IMR-90 (cell line): ENCODE data around the gene GFRA4. TPM values are rescaled to one million over a fixed set of nuclear protein-coding genes. Genes with fewer than 3 reads are reported as not detected.

Experiments
- ATAC-seq: fragments of 200-7000 bp; cut with Tn5 transposase; 2 replicates; pipeline ENCODE4 v1.9.1; 2020; ENCODE audit warnings: low read depth, mild to moderate bottlenecking, moderate library complexity
- BruUV-seq: library from RNA; stranded (reverse); fragments of 400-500 nt; replicated peaks from 2 replicates; lab custom pipeline; 2021; lab: Mats Ljungman, UMichigan
- CTCF ChIA-PET: fragments of 300-600 bp; formaldehyde crosslinking; extraction: SDS; loops from one replicate; lab custom pipeline; 2021; ENCODE audit warnings: antibody characterized with exemption; lab: Yijun Ruan, JAX
- POLR2A ChIA-PET: fragments of 300-600 bp; sonication (Branson Sonifier 250); formaldehyde crosslinking; loops from one replicate; lab custom pipeline; 2022; ENCODE audit warnings: antibody characterized with exemption; ENCODE audit not compliant: unreplicated experiment; lab: Charles Lee
- DNase-seq: peaks from one replicate; pipeline ENCODE4 v3.0.0; 2013
- H2AFZ ChIP-seq: replicated peaks from 2 replicates; pipeline ENCODE3; 2013; ENCODE audit warnings: low read length, mild to moderate bottlenecking; ENCODE audit not compliant: poor library complexity
- H2AK5ac ChIP-seq: 2 replicates; pipeline ENCODE4 v1.6.1; 2013; ENCODE audit warnings: low read depth, low read length, inconsistent platforms
- H2AK9ac ChIP-seq: replicated peaks from 2 replicates; pipeline ENCODE3; 2013; ENCODE audit warnings: mild to moderate bottlenecking, low read depth, low read length, moderate library complexity; ENCODE audit not compliant: poor library complexity
- H2BK120ac ChIP-seq: 2 replicates; pipeline ENCODE4 v1.6.1; 2013; ENCODE audit warnings: low read depth, low read length, inconsistent platforms
- H2BK15ac ChIP-seq: 3 replicates; pipeline ENCODE4 v1.6.1; 2013; ENCODE audit warnings: low read depth, low read length, inconsistent platforms
- H2BK20ac ChIP-seq: 2 replicates; pipeline ENCODE4 v1.6.1; 2013; ENCODE audit warnings: low read depth, mild to moderate bottlenecking, inconsistent platforms, low read length, moderate library complexity
- H2BK5ac ChIP-seq: 2 replicates; pipeline ENCODE4 v1.6.1; 2013; ENCODE audit warnings: mild to moderate bottlenecking, low read depth, low read length, inconsistent platforms; ENCODE audit not compliant: poor library complexity, severe bottlenecking
- H3K14ac ChIP-seq: replicated peaks from 2 replicates; pipeline ENCODE4 v1.6.1; 2013; ENCODE audit warnings: low read depth, low read length, inconsistent platforms
- H3K18ac ChIP-seq: 2 replicates; pipeline ENCODE4 v1.6.1; 2013; ENCODE audit warnings: low read depth, low read length, control low read depth
- H3K23ac ChIP-seq: 2 replicates; pipeline ENCODE4 v1.6.1; 2013; ENCODE audit warnings: low read depth, low read length, inconsistent platforms
- H3K27ac ChIP-seq: 2 replicates; pipeline ENCODE4 v1.5.1; 2013; ENCODE audit warnings: mild to moderate bottlenecking, control low read depth, low read length; ENCODE audit not compliant: insufficient read depth
- H3K27me3 ChIP-seq: 2 replicates; pipeline ENCODE4 v1.6.1; 2013; ENCODE audit warnings: low read length; ENCODE audit not compliant: control insufficient read depth, insufficient read depth
- H3K36me3 ChIP-seq: 2 replicates; pipeline ENCODE4 v1.6.1; 2013; ENCODE audit warnings: low read length, mixed read lengths; ENCODE audit not compliant: control insufficient read depth, insufficient read depth
- H3K4ac ChIP-seq: 2 replicates; pipeline ENCODE4 v1.6.1; 2013; ENCODE audit warnings: low read depth, low read length, inconsistent platforms
- H3K4me1 ChIP-seq: 2 replicates; pipeline ENCODE4 v1.6.1; 2013; ENCODE audit warnings: low read length, mixed read lengths; ENCODE audit not compliant: control insufficient read depth, insufficient read depth
- H3K4me2 ChIP-seq: 2 replicates; pipeline ENCODE4 v1.6.1; 2013; ENCODE audit warnings: low read depth, mild to moderate bottlenecking, control low read depth, low read length, moderate library complexity
- H3K4me3 ChIP-seq: 2 replicates; pipeline ENCODE4 v1.5.1; 2013; ENCODE audit warnings: low read depth, mild to moderate bottlenecking, control low read depth, low read length, moderate library complexity; ENCODE audit not compliant: insufficient read depth
- H3K56ac ChIP-seq: 2 replicates; pipeline ENCODE4 v1.6.1; 2013; ENCODE audit warnings: low read length, inconsistent platforms; ENCODE audit not compliant: insufficient read depth; ENCODE audit errors: extremely low read depth
- H3K79me1 ChIP-seq, 2 experiments: 2 replicates each; pipeline ENCODE4 v1.6.1; 2013; ENCODE audit warnings: low read length in 2 of 2, inconsistent platforms in 1 of 2, low read depth in 1 of 2
- H3K9ac ChIP-seq: 2 replicates; pipeline ENCODE4 v1.6.1; 2013; ENCODE audit warnings: low read depth, low read length, control low read depth
- H3K9me1 ChIP-seq: 2 replicates; pipeline ENCODE4 v1.6.1; 2013; ENCODE audit warnings: low read length, inconsistent platforms; ENCODE audit not compliant: insufficient read depth
- H3K9me3 ChIP-seq: 2 replicates; pipeline ENCODE4 v1.6.1; 2013; ENCODE audit warnings: low read length; ENCODE audit not compliant: control insufficient read depth, insufficient read depth
- H4K20me1 ChIP-seq: 2 replicates; pipeline ENCODE4 v1.6.1; 2013; ENCODE audit warnings: low read length, inconsistent platforms; ENCODE audit not compliant: insufficient read depth
- H4K5ac ChIP-seq: 2 replicates; pipeline ENCODE4 v1.6.1; 2013; ENCODE audit warnings: mild to moderate bottlenecking, low read depth, low read length, control low read depth
- H4K8ac ChIP-seq, 2 experiments: 2 replicates each; pipeline ENCODE4 v1.6.1; 2013; ENCODE audit warnings: low read depth in 2 of 2, low read length in 2 of 2, control low read depth in 1 of 2, inconsistent platforms in 1 of 2
- H4K91ac ChIP-seq: 2 replicates; pipeline ENCODE4 v1.6.1; 2013; ENCODE audit warnings: low read depth, low read length, inconsistent platforms; ENCODE audit not compliant: insufficient read depth
- CEBPB ChIP-seq: IDR thresholded peaks from 2 replicates; pipeline ENCODE4 v1.6.1; 2012; ENCODE audit warnings: low read depth, low read length, improper control_type of control experiment
- CHD1 ChIP-seq: IDR thresholded peaks from 2 replicates; pipeline ENCODE4 v1.6.1; 2012; ENCODE audit warnings: low read depth, low read length, improper control_type of control experiment
- CTCF ChIP-seq: conservative IDR thresholded peaks from 2 replicates; pipeline ENCODE4 v1.5.1; 2012; ENCODE audit warnings: mild to moderate bottlenecking, low read depth, low read length, improper control_type of control experiment
- ELK1 ChIP-seq: fragments of 150-350 bp; IDR thresholded peaks from 2 replicates; pipeline ENCODE4 v1.6.1; 2016; ENCODE audit warnings: low read depth, mild to moderate bottlenecking, low read length, moderate library complexity, borderline replicate concordance
- FOS ChIP-seq: fragments of 150-350 bp; IDR thresholded peaks from 2 replicates; pipeline ENCODE4 v1.6.1; 2016; ENCODE audit warnings: low read depth, low read length
- MAFK ChIP-seq: IDR thresholded peaks from 2 replicates; pipeline ENCODE4 v1.6.1; 2012; ENCODE audit warnings: low read depth, low read length, improper control_type of control experiment
- MAZ ChIP-seq: IDR thresholded peaks from 2 replicates; pipeline ENCODE4 v1.6.1; 2012; ENCODE audit warnings: low read depth, mild to moderate bottlenecking, low read length, improper control_type of control experiment, moderate library complexity, borderline replicate concordance
- MXI1 ChIP-seq: IDR thresholded peaks from 2 replicates; pipeline ENCODE4 v1.6.1; 2012; ENCODE audit warnings: low read depth, mild to moderate bottlenecking, low read length, moderate library complexity, borderline replicate concordance
- POLR2A ChIP-seq: IDR thresholded peaks from 2 replicates; pipeline ENCODE4 v1.6.1; 2012; ENCODE audit warnings: mild to moderate bottlenecking, low read depth, low read length
- RAD21 ChIP-seq: IDR thresholded peaks from 2 replicates; pipeline ENCODE4 v1.6.1; 2012; ENCODE audit warnings: low read length, improper control_type of control experiment
- RCOR1 ChIP-seq: IDR thresholded peaks from 2 replicates; pipeline ENCODE4 v1.6.1; 2012; ENCODE audit warnings: mild to moderate bottlenecking, low read length, improper control_type of control experiment; ENCODE audit not compliant: insufficient replicate concordance
- RFX5 ChIP-seq: IDR thresholded peaks from 2 replicates; pipeline ENCODE4 v1.8.0; 2012; ENCODE audit warnings: low read depth, mild to moderate bottlenecking, low read length, moderate library complexity
- USF2 ChIP-seq: fragments of 150-350 bp; IDR thresholded peaks from 2 replicates; pipeline ENCODE4 v1.6.1; 2017; ENCODE audit warnings: mild to moderate bottlenecking, antibody characterized with exemption, low read length, low read depth
- WGBS, 2 experiments: methylation state at CpG; one replicate each; pipeline versions ENCODE4 v1.1.5 to v1.1.7; 2013; ENCODE audit warnings: missing lambda C conversion rate in 2 of 2; ENCODE audit not compliant: insufficient read length in 1 of 2; ENCODE audit errors: extremely low coverage in 2 of 2; 5-methylcytosine and 5-hydroxymethylcytosine counted together
- dilution Hi-C: fragments of 300-500 bp; cut with HindIII; formaldehyde crosslinking; loops from one replicate; pipeline ENCODE4 v1.14.3; 2018; ENCODE audit warnings: low sequenced_read_pairs; ENCODE audit not compliant: unreplicated experiment
- in situ Hi-C: fragments of 300-500 bp; cut with MboI; formaldehyde crosslinking; loops from 3 replicates; pipeline ENCODE4 v1.14.3; 2019; ENCODE audit warnings: low sequenced_read_pairs, inconsistent platforms, mixed read lengths
- intact Hi-C: fragments of 100-400 bp; cut with micrococcal nuclease; formaldehyde crosslinking; loops from 2 replicates; pipeline ENCODE4 v1.10.0; 2022
- polyA plus RNA-seq, 3 experiments: library from polyadenylated mRNA; depleted of rRNA; stranded (reverse); fragments of >200 nt; gene quantifications; 2 replicates each; pipeline ENCODE4 v1.2.3, GENCODE V29; 2012; ENCODE audit warnings: low replicate concordance in 1 of 3
- total RNA-seq: library from RNA; depleted of rRNA; stranded (reverse); fragments of >200 nt; gene quantifications from 2 replicates; pipeline ENCODE4 v1.2.3, GENCODE V29; 2012

The GFRA4 gene
- total and polyA plus RNA-seq, 2 of the 4 experiments (the other 2 are of a cell fraction): not detected

DNA sequence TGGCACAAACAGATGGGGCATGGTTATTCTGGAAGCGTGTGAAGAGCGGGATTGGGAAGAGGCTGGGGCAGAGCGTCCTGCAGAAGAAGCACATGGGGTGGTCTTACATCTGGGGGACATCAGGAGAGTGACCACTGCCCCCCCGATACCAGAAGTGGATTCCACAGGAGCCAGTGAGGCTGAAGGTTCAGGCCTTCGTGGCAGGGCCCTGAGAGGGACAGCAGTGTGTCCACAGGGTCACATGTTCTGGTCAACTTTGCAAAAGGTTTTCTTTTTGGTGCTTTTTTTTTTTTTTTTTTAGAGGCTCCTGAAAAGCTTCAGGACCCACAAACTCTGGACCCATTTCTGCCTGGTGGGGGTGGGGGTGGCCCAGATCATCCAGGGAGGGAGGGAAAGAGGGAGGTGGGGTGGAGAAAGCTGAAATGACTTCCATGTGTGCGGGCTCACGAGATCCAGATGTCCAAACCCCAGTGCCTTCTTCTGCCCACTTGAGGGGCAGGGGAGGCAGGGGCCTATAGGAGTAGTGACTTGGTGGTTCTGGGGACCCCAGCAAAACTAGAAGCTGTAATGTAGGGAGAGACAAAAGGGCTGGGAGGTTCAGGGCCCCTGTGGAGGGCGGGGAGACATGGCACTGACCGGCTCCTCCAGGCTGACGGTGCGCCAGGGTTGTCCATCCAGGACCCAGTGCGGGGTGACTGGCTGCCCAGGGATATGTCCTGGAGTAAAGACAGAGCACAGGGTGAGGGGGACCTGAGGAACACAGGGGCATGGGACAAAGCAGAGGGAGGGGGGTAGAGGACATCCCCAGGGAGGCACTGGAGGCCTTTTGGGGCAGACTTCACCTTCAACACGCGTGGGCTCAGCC is 15.9 kb upstream of the GFRA4 start (continued):
- no peak for TF ChIP-seq ELK1

DNA sequence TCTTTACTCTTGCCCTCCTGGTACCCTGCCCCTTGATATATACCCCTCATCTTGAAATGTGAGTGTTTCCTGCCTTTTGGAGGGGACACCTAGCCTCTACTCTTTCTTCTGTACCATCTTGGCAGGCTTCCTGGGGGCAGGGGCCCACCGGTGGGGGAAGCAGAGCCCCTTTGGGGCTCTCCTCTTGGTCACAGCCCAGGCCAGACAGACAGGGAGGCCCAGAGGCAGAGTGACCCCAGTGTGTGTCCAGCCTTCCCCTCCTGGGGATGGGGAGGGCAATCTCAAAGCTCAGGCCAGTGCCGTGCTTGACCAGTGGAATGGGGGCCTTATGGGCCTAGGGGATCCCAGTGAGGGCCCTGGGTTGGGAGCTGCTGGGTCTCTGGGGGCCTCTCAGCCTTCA is 15.0 kb upstream of the GFRA4 start:
- no TSS peak for BruUV-seq
- Histone ChIP-seq H3K18ac (no peak overlapping the region), H3K9me3 (no peaks in the 10 kb centered on the region), H3K4me1 (peaks cover 19% of the 10 kb centered on the region), H4K5ac (no peak overlapping the region), H2BK5ac (no peak overlapping the region), H3K4me3 (no peak overlapping the region), H2AFZ (no peak overlapping the region), H3K56ac (no peak overlapping the region), H3K4ac (no peak overlapping the region), H4K8ac (no peak overlapping the region), H3K27me3 (peaks cover 32% of the 10 kb centered on the region), H3K36me3 (no peaks in the 10 kb centered on the region), H2AK9ac (no peak overlapping the region), H3K9ac (no peak overlapping the region), H3K23ac (no peak overlapping the region), H3K79me1 (no peaks in the 10 kb centered on the region), H4K20me1 (no peaks in the 10 kb centered on the region), H2BK20ac (no peak overlapping the region), H2BK15ac (no peak overlapping the region), H4K91ac (no peak overlapping the region), H3K9me1 (no peaks in the 10 kb centered on the region), H3K4me2 (no peak overlapping the region), H2BK120ac (no peak overlapping the region), H3K14ac (no peak overlapping the region), H3K27ac (no peak overlapping the region), H2AK5ac (no peak overlapping the region)
- dilution Hi-C loops (no loop called here), intact Hi-C loops (loop anchor here (5.0 to 10.0 kb wide), 2 partner anchors 89 to 407 kb away; partner anchors contain the start of gene ADISSP), in situ Hi-C loops (no loop called here)
- DNase-seq: no peak
- ChIA-PET CTCF (interaction anchor here (2.9 kb wide), 1 partner anchor 32 kb away, joined by 19 read pairs; no protein-coding TSS in a partner anchor), POLR2A (no interaction called here)
- ATAC-seq: no peak
- WGBS, 2 experiments: 0% methylated on average over 1 of the region's 2 CpGs; no CpG with 5 or more reads in 1 of the 2 experiments
- TF ChIP-seq RFX5 (no peak), RCOR1 (no peak), CTCF (no peak), USF2 (no peak), MAFK (no peak), MXI1 (no peak), FOS (no peak), MAZ (no peak), CHD1 (no peak), RAD21 (no peak), POLR2A (no peak), CEBPB (no peak)
